HG02973 (cell line): Measurements from ENCODE around the gene RND1.
"Not testable (repeated sequence)": the region's sequence is repeated elsewhere in the genome, so short reads cannot be mapped to it uniquely, and the experiment has no call there.

Experiments
- ATAC-seq: cut with Tn5 transposase; IDR thresholded peaks from one replicate; pipeline ENCODE4 v1.9.1; 2021; ENCODE audit warnings: moderate library complexity; ENCODE audit not compliant: unreplicated experiment

The RND1 gene

GRCh38 chr12:48869191-48869590 is 3.5 kb upstream of the RND1 start:
- ATAC-seq, result no peak

- no peak for ATAC-seq
Observed at GRCh38 chr12:48868451-48868850, 2.8 kb upstream of the RND1 start.

GRCh38 chr12:48866052-48866711 is 512 bp upstream of the RND1 start:
- no peak for ATAC-seq

- ATAC-seq, result no peak
Observed at GRCh38 chr12:48863291-48863690, 2.4 kb downstream of the RND1 start.

- ATAC-seq, result no peak
Observed at GRCh38 chr12:48862760-48863159, 2.9 kb downstream of the RND1 start.

- no peak for ATAC-seq
Observed at GRCh38 chr12:48861111-48861510, 4.6 kb downstream of the RND1 start.

GRCh38 chr12:48860236-48860635 is 5.4 kb downstream of the RND1 start:
- ATAC-seq, result not testable (repeated sequence)

GRCh38 chr12:48859607-48860006 is 6.1 kb downstream of the RND1 start:
- ATAC-seq, result no peak

GRCh38 chr12:48858043-48858442 is 7.6 kb downstream of the RND1 start:
- no peak for ATAC-seq

GRCh38 chr12:48857278-48857994 is 8.2 kb downstream of the RND1 start:
- no peak for ATAC-seq

GRCh38 chr12:48856379-48856778 is 9.3 kb downstream of the RND1 start:
- no peak for ATAC-seq

GRCh38 chr12:48854932-48855331 is 10.7 kb downstream of the RND1 start:
- not testable (repeated sequence) for ATAC-seq

- no peak for ATAC-seq
Observed at GRCh38 chr12:48854488-48854887, 11.2 kb downstream of the RND1 start.

GRCh38 chr12:48852734-48853688 is 12.7 kb downstream of the RND1 start:
- no peak for ATAC-seq

- peak; percentile 82 for ATAC-seq
Observed at GRCh38 chr12:48851883-48852733, 13.6 kb downstream of the RND1 start, which contains the start of gene DDX23. DDX23 (minus strand) TSS chr12:48852163; CDS start chr12:48845782, 6,381 bp downstream.

- not testable (repeated sequence) for ATAC-seq
Observed at GRCh38 chr12:48842021-48842420, 23.6 kb downstream of the RND1 start.

GRCh38 chr12:48838048-48838447 is 27.6 kb downstream of the RND1 start:
- no peak for ATAC-seq

GRCh38 chr12:48832321-48833060 is 33.2 kb downstream of the RND1 start:
- ATAC-seq, result no peak

- no peak for ATAC-seq
Observed at GRCh38 chr12:48831257-48831656, 34.4 kb downstream of the RND1 start.
